DOHH2 (cell line): ENCODE results near the gene CCDC149.

Experiments
- H3F3A ChIP-seq: fragments of 200-600 bp; sonication (generic), shearing (Covaris generic); 2 replicates; pipeline ENCODE4 v1.6.0; 2016; ENCODE audit warnings: antibody characterized with exemption, mild to moderate bottlenecking; ENCODE audit not compliant: control insufficient read depth, insufficient read depth
- H3K27ac ChIP-seq: fragments of 200-600 bp; sonication (generic); 2 replicates; pipeline ENCODE4 v1.5.1; 2014; ENCODE audit warnings: low read depth, mild to moderate bottlenecking, low read length, moderate library complexity
- H3K27me3 ChIP-seq: fragments of 200-600 bp; sonication (generic); 2 replicates; pipeline ENCODE4 v1.6.1; 2014; ENCODE audit warnings: mild to moderate bottlenecking, low read length, mixed read lengths; ENCODE audit not compliant: control insufficient read depth
- H3K36me3 ChIP-seq: fragments of 200-600 bp; sonication (generic); 2 replicates; pipeline ENCODE4 v1.6.1; 2014; ENCODE audit warnings: mild to moderate bottlenecking, low read length, moderate library complexity, mixed read lengths; ENCODE audit not compliant: control insufficient read depth
- H3K4me1 ChIP-seq: fragments of 200-600 bp; sonication (generic); 2 replicates; pipeline ENCODE4 v1.6.1; 2014; ENCODE audit warnings: mild to moderate bottlenecking, low read length, mixed read lengths; ENCODE audit not compliant: control insufficient read depth
- H3K4me2 ChIP-seq: fragments of 200-600 bp; sonication (generic); 2 replicates; pipeline ENCODE4 v1.6.0; 2014; ENCODE audit warnings: mild to moderate bottlenecking, low read length, moderate library complexity
- H3K4me3 ChIP-seq: fragments of 200-600 bp; sonication (generic); 2 replicates; pipeline ENCODE4 v1.5.1; 2014; ENCODE audit warnings: mild to moderate bottlenecking, low read length, mixed read lengths
- H3K79me2 ChIP-seq: fragments of 200-600 bp; sonication (generic); 2 replicates; pipeline ENCODE4 v1.6.1; 2014; ENCODE audit warnings: mild to moderate bottlenecking, low read length, mixed read lengths; ENCODE audit not compliant: control insufficient read depth
- H3K9me2 ChIP-seq: fragments of 200-600 bp; sonication (generic); replicated peaks from 2 replicates; pipeline ENCODE4 v1.6.1; 2014; ENCODE audit warnings: mild to moderate bottlenecking, low read length, mixed read lengths; ENCODE audit not compliant: control insufficient read depth
- H3K9me3 ChIP-seq: fragments of 200-600 bp; sonication (generic); 2 replicates; pipeline ENCODE4 v1.6.1; 2014; ENCODE audit warnings: antibody characterized with exemption, low read length, mixed read lengths; ENCODE audit not compliant: control insufficient read depth, insufficient read depth
- H4K20me1 ChIP-seq: fragments of 200-600 bp; sonication (generic); 2 replicates; pipeline ENCODE4 v1.6.0; 2014; ENCODE audit warnings: low read depth, mild to moderate bottlenecking, antibody characterized with exemption, low read length, moderate library complexity; ENCODE audit not compliant: control insufficient read depth, insufficient read depth
- EZH2phosphoT487 ChIP-seq: fragments of 200-600 bp; sonication (generic); IDR thresholded peaks from 2 replicates; pipeline ENCODE4 v1.6.1; 2017; ENCODE audit warnings: borderline replicate concordance, mild to moderate bottlenecking, antibody characterized with exemption, low read length, moderate library complexity, mixed read lengths
- TF ChIP-seq, protein P1 (sequence below): fragments of 200-600 bp; sonication (generic); IDR thresholded peaks from one replicate; pipeline ENCODE4 v1.5.1; 2014; ENCODE audit warnings: antibody characterized with exemption, mild to moderate bottlenecking, low read depth, low read length; ENCODE audit not compliant: poor library complexity, severe bottlenecking

Gene CCDC149

DNA sequence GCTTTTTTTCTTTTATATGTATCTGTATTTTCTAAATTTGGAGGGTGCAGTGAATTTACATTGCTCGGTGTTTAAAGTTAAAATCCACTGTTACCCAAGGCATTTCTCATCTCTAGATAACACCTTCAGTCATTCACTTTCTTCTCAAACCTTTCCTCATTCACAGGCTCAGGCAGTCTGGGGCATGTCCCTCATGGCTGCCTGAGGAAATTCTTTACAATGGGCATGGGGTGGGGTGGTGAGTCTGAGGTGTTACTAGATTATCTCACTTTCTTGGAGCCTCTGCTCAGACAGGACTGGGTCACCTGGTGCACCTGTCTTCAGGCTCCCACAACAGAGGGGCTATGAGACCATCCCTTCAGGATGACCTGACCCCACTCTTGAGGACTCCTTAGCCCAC, 17.4 kb downstream of the CCDC149 start:
- Histone ChIP-seq H4K20me1 (no peaks in the 10 kb centered on the region), H3K4me3 (no peak overlapping the region), H3K36me3 (no peaks in the 10 kb centered on the region), H3K27me3 (no peaks in the 10 kb centered on the region), H3K9me3 (no peaks in the 10 kb centered on the region), H3K27ac (no peak overlapping the region), H3K9me2 (no peaks in the 10 kb centered on the region), H3K4me1 (no peaks in the 10 kb centered on the region), H3K4me2 (no peak overlapping the region), H3F3A (no peaks in the 10 kb centered on the region), H3K79me2 (no peaks in the 10 kb centered on the region)
- no peak for TF ChIP-seq EZH2phosphoT487
- TF ChIP-seq, protein P1, sequence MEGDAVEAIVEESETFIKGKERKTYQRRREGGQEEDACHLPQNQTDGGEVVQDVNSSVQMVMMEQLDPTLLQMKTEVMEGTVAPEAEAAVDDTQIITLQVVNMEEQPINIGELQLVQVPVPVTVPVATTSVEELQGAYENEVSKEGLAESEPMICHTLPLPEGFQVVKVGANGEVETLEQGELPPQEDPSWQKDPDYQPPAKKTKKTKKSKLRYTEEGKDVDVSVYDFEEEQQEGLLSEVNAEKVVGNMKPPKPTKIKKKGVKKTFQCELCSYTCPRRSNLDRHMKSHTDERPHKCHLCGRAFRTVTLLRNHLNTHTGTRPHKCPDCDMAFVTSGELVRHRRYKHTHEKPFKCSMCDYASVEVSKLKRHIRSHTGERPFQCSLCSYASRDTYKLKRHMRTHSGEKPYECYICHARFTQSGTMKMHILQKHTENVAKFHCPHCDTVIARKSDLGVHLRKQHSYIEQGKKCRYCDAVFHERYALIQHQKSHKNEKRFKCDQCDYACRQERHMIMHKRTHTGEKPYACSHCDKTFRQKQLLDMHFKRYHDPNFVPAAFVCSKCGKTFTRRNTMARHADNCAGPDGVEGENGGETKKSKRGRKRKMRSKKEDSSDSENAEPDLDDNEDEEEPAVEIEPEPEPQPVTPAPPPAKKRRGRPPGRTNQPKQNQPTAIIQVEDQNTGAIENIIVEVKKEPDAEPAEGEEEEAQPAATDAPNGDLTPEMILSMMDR: no peak

DNA sequence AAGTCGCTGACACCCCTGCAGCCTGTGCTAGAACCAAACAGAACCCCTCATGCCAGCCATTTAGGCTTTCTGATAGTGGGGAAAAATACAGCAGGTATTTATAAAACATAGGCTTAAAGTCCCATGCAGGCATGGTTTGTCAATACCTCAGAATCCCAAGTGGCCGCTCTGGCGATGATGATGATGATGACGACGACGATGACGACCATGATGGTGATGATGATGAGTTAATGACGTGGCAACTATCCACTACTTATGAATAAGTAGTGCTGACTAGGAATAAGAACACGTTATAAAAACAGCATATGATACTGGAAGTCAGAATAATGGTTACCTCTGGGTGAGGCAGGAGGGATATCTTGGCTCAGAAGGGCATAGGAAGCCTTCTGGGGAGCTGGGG, 18.0 kb downstream of the CCDC149 start:
- no peak for TF ChIP-seq EZH2phosphoT487
- TF ChIP-seq, protein P1: no peak
- Histone ChIP-seq H3K27ac (no peak overlapping the region), H4K20me1 (no peaks in the 10 kb centered on the region), H3K4me3 (no peak overlapping the region), H3K9me3 (no peaks in the 10 kb centered on the region), H3K9me2 (no peaks in the 10 kb centered on the region), H3K4me1 (no peaks in the 10 kb centered on the region), H3K79me2 (no peaks in the 10 kb centered on the region), H3K36me3 (no peaks in the 10 kb centered on the region), H3K4me2 (no peak overlapping the region), H3F3A (no peaks in the 10 kb centered on the region), H3K27me3 (no peaks in the 10 kb centered on the region)

DNA sequence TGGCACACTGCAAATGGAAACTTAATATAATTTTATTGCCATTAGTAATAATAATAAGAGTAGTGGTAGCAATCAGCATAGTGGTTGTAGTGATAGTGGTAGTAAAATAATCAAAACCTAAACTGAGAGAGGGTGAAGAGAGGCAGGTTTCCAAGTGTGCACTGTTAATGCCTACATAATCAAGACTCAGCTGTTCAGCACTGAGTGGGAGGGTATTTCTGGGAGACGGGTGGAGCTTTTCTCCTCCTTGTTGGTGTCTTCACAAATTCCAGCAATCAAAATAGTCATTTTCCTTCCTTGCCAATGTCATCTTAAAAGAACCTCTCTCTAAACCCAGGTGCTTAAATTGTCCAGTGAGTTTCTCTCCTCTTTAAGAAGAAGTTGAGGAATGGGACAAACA, 18.6 kb downstream of the CCDC149 start:
- Histone ChIP-seq H3K9me2 (no peaks in the 10 kb centered on the region), H4K20me1 (no peaks in the 10 kb centered on the region), H3K36me3 (no peaks in the 10 kb centered on the region), H3K4me3 (no peak overlapping the region), H3F3A (no peaks in the 10 kb centered on the region), H3K4me2 (no peak overlapping the region), H3K27me3 (no peaks in the 10 kb centered on the region), H3K27ac (no peak overlapping the region), H3K79me2 (no peaks in the 10 kb centered on the region), H3K9me3 (no peaks in the 10 kb centered on the region), H3K4me1 (no peaks in the 10 kb centered on the region)
- no peak for TF ChIP-seq EZH2phosphoT487

DNA sequence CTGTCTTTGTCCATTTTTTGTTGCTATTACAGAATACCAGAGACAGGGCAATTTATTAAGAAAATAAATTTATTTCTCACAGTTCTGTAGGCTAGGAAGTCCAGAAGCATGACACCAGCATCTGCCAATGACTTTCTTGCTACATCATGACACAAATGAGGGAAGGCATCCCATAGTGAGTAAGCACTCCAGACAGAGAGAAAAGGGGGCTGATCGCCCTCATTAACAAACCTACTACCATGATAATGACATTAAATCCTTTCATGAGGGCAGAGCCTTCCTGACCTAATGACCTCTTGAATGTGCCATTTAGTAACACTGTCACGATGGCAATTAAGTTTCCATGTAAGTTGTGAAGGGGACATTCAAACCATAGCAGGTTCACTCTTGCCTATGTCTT, 20.1 kb downstream of the CCDC149 start:
- Histone ChIP-seq H3K4me1 (no peaks in the 10 kb centered on the region), H4K20me1 (no peaks in the 10 kb centered on the region), H3F3A (no peaks in the 10 kb centered on the region), H3K4me2 (no peak overlapping the region), H3K4me3 (no peak overlapping the region), H3K9me3 (no peaks in the 10 kb centered on the region), H3K27ac (no peak overlapping the region), H3K36me3 (no peaks in the 10 kb centered on the region), H3K27me3 (no peaks in the 10 kb centered on the region), H3K79me2 (no peaks in the 10 kb centered on the region), H3K9me2 (no peaks in the 10 kb centered on the region)
- TF ChIP-seq, protein P1: no peak
- no peak for TF ChIP-seq EZH2phosphoT487
